ENCODE measurements around the gene RPS15.

The RPS15 gene

DNA sequence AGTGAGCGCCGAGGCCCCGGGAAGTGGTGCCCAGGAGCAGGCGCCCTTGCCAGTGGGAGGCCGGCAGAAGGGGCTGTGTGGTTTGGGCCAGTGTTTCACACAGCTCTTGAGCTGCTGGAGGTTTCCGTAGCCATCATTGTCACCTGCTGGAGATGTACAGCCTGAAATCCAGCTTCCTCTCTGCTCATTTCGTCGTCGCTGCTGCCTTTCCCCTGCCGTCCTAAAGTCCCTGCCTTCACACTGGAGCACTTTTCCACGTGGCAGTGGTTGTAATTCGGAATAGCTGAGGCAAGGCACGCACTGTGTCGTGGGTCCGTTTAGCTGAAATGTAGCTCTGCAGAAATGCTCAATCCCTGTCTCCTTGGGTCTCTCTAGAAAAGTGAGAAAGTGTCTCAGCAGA, 17.6 kb upstream of the RPS15 start:
- DNase-seq: no peak

DNA sequence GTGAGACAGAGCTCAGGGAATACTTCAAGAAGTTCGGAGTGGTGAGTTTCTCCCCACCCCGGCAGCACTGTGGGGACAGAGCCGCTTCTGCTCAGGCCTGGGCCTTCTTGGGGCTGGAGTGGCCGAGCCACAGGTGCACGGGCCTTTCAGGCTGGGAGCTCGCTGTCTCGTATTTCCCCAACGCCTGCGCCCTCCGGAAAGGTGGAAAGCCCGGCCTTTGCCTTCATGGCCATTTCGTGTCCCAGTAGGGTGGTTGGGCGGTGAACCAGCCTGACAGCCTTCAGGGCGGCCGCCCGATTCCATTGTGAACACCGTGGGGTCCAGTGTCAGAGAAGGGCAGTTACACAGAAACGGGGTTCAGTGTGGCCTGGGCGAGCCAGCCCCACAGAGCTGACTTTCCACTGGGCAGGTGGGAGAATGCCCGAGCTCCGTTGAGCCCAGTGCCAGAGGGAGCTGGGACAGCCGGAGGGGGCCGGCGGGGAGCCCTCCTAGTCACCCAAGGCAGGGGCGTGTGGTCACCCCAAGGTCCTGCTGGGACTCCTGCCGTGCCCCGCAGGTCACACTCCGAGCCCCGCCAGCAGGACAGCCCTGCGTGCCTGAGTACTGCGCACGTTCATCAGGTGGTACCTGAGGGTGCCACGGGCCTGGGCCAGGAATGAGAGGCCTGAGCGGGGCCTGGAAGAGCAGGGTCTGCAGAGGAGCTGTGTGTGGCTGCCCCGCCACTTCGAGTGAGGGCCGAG, 16.8 kb upstream of the RPS15 start:
- no peak for DNase-seq

DNA sequence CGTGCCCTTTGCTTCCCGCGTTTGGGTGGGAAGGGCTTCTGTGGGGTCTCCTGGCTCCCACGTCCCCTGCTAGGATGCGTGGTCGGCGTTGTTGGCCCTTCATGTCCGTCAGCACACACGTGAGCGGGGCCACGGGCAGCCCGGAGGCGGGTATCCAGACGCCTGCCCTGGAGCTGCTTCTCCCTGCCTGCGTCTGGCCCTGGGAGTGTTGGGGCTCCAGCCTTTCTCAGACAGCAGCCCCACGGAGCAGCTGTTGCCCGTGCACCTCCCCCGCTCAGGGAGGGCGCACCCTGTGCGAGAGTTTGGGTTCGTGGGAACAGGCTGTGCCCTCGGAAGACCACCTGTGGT, 16.3 kb upstream of the RPS15 start:
- no peak for DNase-seq

DNA sequence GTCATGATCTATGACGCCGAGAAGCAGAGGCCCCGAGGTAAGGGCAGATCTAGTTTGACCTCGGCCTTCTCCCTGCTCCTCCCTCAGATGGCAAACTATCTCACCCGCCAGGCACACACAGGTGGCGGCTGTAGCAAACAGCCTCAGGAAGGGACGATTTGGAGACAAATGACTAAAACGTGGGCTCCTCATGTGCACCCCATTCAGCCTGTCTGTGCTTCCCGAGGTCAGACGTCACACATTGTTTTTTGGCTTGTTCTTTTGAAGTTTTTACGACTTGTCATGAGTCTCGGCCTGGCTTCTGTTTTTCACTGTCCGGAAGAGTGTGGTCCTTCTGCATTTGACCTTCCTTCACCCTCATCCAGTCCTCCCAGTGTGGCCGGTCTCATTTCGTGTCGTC, 15.8 kb upstream of the RPS15 start:
- DNase-seq: no peak

DNA sequence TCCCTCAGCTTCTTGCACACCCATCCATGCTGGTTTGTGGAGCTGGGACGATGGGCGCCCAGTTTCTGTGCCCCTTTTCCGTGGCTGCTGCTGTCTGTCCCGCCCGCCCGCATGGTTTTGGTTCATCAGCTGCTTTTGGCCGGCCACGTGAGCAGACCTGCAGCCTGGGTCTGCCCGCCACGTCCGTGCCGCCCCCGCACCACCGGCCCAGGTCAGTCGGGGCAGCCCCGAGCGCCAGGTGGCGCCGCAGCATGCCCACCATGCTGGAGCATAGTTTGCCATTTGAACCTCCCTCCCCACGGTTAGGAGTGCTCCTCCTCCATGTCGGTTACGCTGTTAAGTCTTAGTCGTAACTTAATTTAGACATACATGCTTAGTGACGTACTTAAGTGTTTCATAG, 15.3 kb upstream of the RPS15 start:
- no peak for DNase-seq

DNA sequence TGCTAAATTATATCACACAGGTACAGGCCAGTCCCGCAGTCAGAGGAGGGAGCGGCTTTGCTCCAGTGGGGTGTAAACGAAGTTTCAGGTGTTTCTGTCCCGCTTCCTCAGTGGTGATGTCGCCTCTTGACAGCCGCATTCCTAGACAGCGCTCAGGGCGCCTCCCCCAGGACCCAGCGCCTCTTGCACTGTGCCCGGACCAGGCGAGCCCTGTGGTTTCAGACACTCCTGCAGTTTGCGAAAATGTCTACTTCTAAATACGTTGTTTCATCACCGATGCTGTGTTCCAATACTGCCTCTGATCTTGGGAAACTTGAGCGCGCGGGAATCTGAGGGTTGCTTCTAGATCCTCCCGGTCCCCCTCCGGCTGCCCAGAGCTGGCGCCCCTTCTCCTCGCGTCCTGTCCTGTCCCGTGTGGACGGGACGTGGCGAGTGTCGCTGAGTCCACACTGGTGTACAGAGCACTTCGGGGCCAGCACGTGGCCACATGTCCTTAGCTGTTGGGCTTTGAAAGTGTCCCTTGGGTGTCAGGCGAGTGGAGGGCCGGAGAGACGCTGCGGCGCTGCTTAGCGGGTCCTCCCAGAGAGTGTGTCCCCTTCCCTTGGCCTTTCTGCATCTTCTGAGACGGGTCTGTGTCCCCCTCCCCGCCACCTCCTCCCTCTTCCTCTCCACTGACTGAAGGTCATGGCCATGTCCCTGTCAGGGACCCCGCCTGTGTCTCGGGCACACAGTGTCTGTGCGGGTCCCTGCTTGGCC, 14.6 kb upstream of the RPS15 start:
- DNase-seq: no peak

DNA sequence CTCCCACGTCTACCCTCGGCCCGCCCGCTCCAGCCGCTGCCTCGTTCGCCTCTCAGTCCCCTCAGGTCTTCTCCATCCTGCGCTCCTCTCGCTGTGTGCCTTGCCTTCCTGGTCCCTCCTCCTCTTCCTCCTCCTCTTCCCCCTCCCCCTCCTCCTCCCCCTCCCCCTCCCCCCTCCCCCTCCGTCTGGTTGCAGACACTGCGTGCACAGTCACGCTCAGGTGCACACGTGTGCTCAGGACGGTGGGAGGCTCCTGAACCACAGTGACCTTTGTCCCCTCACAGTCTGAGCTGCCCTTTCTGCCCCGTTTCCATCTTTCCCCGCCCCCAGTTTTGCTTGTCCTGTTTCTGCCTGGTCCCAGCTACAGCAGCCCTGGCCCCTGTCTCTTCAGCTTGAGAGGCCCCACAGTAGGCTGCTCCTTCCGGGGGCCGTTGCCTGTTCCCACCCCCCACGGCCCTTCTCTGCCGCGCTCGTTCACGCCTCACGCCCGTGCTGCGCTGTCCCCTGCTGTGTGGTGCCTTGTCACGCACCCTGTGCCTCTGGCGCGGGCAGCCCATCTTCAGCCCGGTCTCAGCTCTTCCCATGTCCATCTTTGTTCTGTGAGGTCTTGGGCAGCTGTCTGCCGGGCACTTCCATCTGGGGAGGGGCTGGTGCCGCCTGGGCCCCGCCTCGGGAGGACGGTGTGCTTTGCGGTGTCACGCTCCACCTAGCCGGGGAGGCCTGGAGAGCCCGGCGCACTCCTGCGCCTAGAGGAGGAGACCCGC, 13.8 kb upstream of the RPS15 start:
- no peak for DNase-seq

DNA sequence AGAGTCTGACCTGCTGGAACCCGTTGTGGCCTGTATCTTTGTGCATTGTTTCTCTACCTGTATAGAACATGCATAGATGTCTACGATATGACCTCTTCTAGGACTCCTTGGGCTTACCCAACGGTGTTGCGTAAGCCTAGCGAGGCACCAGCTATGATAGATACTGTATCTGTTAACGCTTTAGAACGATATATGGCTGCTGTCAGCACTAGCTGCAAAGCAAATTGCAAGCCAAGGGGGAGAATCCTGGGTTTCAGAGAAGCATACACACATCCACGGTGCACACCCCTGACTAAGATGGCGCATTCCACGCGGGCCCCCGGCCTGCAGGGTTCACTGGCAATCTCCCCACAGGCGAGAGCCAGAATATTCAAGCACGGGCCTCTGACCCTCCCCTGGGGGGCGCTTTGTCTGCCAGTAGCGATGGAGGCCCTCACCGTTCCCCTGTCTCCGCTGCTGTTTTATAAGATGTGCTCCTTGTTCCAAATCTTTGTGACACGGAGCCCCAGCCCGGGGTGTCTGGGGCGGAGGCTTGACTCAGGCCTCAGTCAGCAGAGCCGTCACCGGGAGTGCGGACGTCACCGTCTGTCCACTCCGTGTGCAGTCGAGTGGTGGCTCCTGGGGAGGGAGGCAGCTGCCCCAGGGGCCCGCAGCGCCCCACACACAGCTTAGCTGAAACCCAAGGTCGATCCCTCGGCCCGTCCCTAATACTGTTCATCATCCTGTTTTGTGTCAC, 12.9 kb upstream of the RPS15 start:
- DNase-seq: no peak

DNA sequence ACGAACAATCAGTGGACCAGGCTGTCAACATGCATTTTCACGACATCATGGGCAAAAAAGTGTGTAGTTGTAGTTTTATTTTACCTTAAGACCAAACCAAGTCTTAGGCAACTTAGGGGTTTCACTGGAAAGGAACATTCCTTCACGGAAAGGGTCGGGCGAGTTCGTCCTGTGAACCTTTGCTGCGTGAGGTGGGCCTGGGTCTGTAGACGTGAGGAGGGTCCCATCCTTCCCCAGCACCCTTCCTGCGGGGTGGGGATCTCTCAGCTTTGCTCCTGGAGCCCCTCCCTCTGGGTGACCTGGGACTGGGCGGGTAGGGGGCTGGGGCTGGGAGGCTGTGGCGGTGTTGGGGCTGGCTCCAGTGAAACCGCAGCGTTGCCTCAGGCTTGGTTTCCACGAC, 12.3 kb upstream of the RPS15 start:
- no peak for DNase-seq

DNA sequence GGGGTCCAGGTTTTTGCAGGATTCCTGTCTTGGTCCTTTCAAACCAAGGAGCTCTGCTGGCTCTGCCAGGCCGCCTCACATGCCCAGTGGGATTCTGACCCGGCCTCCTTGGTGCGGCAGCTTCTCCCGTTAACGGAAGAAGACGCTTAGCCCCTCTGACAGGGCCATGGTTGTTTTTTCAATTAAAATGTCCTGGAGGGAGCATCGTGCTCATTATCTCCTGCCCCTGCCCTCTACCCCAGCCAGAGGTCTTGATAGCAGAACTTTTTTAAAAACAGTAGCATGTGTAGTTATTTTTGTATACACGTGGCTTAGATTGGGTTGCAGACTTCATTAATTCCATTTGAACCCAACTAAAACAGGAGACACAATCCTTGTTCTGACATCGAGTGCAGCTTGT, 11.5 kb upstream of the RPS15 start:
- no peak for DNase-seq

DNA sequence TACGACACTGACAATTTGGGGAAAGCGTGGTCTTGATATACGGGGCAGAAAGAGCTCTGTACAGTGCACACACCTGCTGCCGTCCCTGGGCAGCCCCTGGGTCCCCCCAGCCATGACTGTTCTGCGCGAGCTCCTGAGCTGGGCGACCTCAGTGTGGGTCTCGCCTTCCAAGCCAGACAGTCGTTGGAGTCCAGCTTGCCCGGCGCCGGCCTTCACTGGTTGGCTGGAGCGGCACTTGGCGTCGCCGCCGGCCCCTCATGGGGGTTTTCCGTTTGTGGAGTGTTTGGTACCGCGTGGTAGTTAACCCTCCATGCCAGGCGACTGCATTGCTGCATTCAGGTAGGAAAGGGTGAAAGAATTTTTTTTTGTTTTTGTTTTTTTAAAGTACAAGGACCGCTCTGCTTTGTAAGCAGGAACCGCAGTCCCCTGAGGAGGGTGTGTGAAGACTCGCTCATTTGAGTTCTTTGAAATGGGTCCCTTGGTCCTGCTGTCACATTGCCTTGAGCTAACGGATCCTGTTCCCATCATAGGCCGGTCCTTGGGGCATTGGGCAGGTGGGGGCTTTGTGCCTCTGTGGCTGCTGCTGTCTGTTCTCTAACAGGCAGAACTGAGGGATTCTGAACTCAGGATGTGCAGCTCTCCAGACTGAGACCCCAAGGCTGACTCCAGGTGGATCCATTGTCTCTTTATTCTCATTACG, 10.8 kb upstream of the RPS15 start:
- no peak for DNase-seq

DNA sequence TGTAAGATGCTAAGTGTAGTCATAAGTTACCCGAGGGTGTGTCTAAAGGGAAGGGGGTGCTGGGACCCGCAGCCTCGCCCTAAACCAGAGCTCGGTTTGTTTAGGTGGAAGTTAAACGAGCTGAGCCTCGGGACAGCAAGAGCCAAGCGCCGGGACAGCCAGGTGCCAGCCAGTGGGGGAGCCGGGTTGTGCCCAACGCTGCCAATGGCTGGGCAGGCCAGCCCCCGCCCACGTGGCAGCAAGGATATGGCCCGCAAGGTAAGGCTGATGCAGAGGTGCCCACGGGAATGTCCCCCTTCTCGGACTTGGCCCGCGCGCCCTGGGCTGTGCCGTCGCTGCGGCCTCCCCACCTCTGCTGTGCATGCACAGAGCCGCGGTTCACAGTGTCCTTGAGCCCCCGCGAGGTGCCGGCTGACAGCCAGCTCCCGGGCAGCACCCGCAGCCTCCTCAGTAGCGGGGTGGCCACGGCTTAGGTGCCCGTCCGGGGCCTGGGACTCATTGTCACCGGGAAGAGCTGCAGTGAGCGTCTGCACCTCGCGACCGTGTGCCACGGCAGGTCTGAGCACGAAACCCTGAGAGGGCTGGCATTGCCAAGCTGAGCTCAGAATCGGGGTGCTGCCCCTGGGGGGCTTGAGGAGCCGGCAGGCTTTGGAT, 9.3 kb upstream of the RPS15 start:
- no peak for DNase-seq

DNA sequence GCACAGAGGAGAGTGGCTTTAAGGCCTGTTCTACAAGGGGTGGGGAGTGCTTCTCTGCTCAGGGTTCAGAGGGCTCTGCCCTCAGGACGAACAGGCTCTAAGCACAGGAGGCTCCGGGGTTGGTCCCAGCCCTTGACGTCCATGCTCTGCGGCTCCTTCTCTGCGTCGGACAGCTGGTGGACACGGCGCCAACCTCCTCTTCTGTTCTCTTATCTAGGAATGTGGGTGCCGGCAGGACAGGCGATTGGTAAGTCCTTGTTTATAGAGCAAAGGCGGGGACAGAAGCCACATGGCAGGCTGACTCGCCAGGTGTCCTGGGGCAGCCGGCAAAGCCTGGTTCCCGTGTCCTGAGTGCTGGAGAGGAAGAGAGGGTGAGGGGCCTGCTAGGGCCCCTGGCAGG, 8.4 kb upstream of the RPS15 start:
- DNase-seq: no peak

DNA sequence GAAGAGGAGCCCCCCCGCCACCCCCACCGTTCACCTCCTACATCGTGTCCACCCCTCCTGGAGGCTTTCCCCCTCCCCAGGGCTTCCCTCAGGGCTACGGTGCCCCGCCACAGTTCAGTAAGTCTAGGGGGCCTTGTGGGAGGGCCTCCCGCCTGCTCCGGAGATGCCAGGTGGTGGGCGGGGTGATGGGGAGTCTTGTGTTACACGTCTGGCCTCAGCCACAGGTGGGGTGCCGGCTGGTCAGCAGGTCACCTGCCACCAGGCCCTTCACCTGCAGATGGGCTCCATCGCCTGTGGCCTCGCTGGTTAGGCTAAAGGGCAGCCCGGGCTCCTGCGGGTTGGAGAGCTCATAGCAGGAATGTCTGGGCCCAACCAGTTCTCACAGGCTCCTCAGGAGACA, 8.0 kb upstream of the RPS15 start:
- DNase-seq: no peak

DNA sequence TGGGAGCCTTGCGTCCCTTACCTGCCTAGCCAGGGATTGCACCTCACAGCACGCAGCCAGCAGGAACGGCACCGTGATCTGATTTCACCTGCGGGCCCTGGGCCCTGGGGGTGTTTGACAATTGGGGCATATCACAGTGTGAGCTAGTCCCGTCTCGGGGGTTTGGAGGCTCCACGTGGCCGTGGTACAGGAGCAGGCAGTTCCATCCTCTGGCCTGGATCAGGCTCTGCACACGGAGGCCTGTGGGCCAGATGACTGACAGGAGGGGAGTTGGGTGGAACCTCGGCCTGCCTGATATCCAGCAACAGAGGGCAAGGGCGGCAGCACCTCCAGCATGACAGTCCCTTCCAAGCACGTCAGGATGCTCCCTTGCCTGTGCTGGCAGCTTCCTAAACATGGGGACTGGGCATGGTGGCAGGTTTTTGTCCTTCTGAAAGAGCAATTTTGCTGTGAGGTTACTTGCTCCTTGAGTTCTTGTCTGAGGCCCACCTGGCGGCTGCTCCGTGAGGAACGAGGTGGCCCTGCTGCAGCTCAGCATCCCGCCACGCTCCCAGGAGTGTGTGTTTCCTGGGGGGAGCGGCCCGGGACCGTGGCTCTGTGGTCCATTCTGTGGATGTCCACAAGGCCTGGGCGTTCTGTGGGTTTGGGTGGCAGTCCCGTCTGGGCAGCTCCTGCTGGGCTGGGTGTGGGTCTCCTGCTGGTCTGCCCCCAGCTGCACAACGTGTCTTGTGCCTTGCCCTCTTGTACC, 6.3 kb upstream of the RPS15 start:
- no peak for DNase-seq

DNA sequence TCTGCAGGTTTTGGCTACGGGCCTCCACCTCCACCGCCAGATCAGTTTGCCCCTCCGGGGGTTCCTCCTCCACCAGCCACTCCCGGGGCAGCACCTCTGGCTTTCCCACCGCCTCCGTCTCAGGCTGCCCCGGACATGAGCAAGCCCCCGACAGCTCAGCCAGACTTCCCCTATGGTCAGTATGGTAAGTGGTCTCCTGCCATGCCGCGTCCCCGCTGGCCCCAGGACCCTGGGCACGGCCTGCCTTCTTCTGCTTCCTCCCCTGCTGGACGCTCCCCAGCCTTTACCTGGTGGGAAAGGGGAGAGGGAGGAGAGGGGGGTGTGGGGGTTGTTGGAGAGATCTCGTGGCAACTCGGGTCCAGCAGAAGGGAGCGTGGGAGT, 5.7 kb upstream of the RPS15 start:
- DNase-seq: no peak

DNA sequence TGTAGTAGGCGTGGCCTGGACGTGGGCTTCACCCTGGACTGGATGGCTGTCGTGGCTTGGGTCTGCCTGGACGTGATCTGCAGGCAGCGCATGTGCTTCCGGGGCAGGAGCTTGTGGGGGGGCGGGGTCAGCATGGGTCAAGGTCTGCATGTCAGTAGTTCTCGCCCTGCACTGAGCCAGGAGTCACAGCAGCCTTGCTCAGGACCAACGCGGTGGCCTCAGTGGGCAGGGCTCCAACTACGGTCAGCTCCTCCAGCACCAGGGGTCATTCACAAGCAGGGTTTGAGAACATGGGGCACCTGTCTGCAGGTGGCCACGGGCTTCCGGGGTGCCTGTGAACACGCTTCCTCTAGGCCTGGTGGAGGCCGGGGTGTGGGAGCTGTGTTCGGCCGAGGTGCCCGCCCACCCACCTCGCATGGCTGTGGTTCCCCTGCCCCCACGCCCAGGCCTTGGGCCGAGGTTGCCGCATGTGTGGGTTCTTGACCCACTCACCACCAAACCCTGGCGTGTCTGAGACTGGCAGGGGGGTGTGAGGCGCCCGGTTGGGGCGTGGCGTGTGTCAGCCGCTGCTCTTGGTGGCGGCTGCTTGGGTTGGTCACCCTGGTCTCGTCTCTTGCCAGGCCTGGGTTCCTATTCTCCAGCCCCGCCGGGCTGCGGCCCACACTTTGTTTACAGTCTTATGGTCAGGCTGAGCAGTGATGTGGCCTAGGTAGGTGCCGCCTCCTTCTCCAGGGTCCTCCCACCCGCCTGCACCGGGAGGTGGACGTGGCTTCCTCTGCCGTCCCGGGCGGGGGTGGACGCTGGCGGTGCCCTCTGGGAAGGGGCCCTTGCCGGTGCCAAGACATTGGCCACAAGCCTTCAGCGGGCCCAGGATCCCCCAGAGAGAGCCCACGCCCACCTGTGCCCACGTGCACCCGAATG, 4.8 kb upstream of the RPS15 start:
- no peak for DNase-seq

DNA sequence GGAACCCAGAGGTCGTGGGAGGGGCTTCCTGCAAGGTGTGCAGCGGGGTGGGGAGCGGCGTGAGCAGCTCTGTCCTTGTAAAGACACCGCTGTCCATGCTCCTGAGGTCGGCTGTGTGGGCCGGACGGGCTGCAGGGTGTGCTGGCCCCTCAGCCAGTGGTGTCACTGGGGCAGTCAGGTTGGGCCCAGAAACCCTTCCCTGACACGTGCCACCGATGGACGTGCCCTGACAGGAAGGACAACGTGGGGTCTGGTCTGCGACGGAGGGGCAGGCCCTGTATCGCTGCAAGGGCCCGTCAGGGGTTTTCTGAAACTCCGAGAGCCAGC, 4.2 kb upstream of the RPS15 start:
- DNase-seq: no peak

DNA sequence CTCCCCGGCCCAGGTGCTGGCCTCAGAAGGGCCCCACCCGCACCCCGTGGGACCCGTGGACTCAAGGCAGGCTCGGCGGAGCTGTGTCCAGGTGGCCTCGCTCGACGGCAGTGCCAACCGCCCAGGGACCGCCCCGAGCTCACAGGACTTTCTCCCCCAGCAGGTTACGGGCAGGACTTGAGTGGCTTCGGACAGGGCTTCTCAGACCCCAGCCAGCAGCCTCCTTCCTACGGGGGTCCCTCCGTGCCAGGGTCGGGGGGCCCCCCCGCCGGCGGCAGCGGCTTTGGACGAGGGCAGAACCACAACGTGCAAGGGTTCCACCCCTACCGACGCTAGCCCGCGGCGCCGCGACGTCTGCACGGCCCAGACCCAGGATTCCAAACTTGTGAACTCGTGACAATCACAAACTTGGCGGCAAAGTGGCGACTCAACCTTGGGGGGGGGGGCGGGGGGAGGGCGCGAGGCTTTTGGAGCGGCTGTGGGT, 3.6 kb upstream of the RPS15 start:
- DNase-seq: no peak

DNA sequence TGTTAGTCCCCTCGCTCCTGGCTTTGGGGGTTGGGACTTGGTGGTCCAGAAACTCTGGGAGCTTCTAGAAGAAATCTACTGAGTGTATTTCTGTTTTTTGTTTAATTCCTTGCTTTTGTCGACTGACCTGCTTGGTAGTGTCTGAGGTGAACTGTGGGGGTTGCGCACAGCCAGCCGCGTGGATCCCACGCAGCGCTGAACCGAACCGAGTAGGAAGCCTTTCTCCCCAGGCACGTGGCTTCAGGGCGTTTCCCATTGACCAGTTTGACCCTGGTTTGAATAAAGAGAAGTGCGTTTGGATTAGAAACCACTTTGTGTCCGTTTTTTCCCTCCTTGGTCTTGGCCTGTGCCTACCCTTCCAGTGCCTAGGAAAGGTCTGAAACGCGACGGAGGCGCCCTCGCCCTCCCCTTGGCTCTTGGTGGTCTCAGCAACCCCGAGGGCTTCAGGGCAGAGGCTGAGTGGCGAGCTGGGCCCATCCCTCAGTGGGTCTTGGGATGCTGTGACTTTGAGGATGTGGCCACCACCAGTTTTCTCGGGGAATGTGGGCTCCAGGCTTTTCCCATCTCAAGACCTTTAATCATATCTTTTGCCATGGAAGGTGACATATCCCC, 2.7 kb upstream of the RPS15 start:
- DNase-seq: no peak
